Measurements from ENCODE around the gene SSBP3. TPM values are rescaled to one million over a fixed set of nuclear protein-coding genes. Genes with fewer than 3 reads are reported as not detected.

Gene SSBP3
- total and polyA plus RNA-seq, 2 experiments from 2014 or later: 6.2 to 19.9 TPM

DNA sequence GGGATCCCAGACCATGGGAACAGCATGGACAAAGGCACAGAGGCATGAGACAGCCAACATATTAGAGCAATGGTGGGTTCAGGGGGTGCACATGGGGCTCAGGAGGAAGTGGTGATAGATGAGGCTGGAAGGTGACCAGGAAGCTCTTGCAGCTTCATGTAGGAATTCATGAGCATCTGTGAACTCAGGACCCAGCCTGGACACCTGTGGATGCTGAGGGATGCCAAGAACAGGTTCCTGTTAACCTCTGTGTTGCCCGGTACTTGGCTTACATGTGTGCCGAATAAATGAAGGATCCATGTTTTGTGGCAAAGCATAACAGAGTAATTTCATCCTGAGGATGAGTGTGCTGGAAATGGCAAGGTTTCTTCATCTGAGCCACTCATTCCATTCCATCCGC lies 9.3 kb upstream of the SSBP3 start:
- Histone ChIP-seq H3F3A (ENCODE audit: insufficient read depth) (no peaks in the 10 kb centered on the region), H3K4me1 (ENCODE audit: insufficient read depth) (peaks cover 10% of the 10 kb centered on the region), H3K4me2 (ENCODE audit: unreplicated experiment) (no peak overlapping the region), H4K20me1 (ENCODE audit: insufficient read depth) (no peaks in the 10 kb centered on the region), H3K27me3 (replicated peaks; ENCODE audit: insufficient read depth) (no peaks in the 10 kb centered on the region), H3K27ac (no peak overlapping the region), H3K9ac (no peak overlapping the region), H2AFZ (no peak overlapping the region), H3K36me3 (ENCODE audit: low read depth) (no peaks in the 10 kb centered on the region), H3K79me2 (ENCODE audit: insufficient read depth) (no peaks in the 10 kb centered on the region), H3K9me2 (ENCODE audit: insufficient read depth) (no peaks in the 10 kb centered on the region), H3K9me3 (ENCODE audit: low read depth) (no peaks in the 10 kb centered on the region), H3K4me3 (no peak overlapping the region)
- TF ChIP-seq EZH2 (IDR thresholded peaks at IDR 0.05; ENCODE audit: insufficient read depth, poor library complexity, severe bottlenecking) (no peak), EZH2phosphoT487 (IDR thresholded peaks at IDR 0.05; ENCODE audit: insufficient read depth, low read depth) (no peak)
- in situ Hi-C loops (cut with MboI): no loop called here
- WGBS, 2 experiments (ENCODE audit: low coverage in 1 of 2, low lambda C conversion rate in 2 of 2, missing lambda C conversion rate in 2 of 2): 84 to 92% methylated on average over 3 of the region's 3 CpGs
- no peak for DNase-seq

DNA sequence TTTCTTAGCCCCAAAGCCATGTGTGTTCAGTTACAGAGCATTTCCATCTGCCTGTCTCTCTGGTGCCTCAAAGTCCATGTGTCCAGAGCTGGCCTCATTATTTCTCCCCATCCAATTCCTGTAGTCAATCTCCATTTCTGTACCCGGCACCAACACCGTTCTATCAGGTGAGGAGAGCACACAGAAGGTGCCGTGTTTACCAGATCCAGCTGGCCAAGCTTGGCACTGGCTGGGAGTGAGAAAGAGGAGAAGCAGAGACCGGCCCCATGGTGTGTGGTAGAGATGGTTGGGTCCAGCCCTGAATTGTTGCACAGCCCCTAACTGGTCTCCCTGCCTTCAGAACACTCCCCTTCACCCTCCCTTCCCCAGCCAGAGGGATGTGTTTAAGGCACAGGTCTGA lies 7.5 kb upstream of the SSBP3 start:
- TF ChIP-seq EZH2 (IDR thresholded peaks at IDR 0.05; ENCODE audit: insufficient read depth, poor library complexity, severe bottlenecking) (no peak), EZH2phosphoT487 (IDR thresholded peaks at IDR 0.05; ENCODE audit: insufficient read depth, low read depth) (no peak)
- Histone ChIP-seq H3K4me1 (ENCODE audit: insufficient read depth) (peaks cover 12% of the 10 kb centered on the region), H3K79me2 (ENCODE audit: insufficient read depth) (no peaks in the 10 kb centered on the region), H3K27ac (no peak overlapping the region), H3F3A (ENCODE audit: insufficient read depth) (peaks cover 6% of the 10 kb centered on the region), H4K20me1 (ENCODE audit: insufficient read depth) (no peaks in the 10 kb centered on the region), H3K36me3 (ENCODE audit: low read depth) (no peaks in the 10 kb centered on the region), H3K4me2 (ENCODE audit: unreplicated experiment) (no peak overlapping the region), H2AFZ (peak overlapping the region; percentile 83), H3K9me2 (ENCODE audit: insufficient read depth) (no peaks in the 10 kb centered on the region), H3K4me3 (no peak overlapping the region), H3K9me3 (ENCODE audit: low read depth) (no peaks in the 10 kb centered on the region), H3K27me3 (replicated peaks; ENCODE audit: insufficient read depth) (no peaks in the 10 kb centered on the region), H3K9ac (no peak overlapping the region)
- 73 to 76% methylated on average over 4 of the region's 4 CpGs for WGBS, 2 experiments (ENCODE audit: low coverage in 1 of 2, low lambda C conversion rate in 2 of 2, missing lambda C conversion rate in 2 of 2)
- in situ Hi-C loops (cut with MboI): loop anchor here (5.0 kb wide), 1 partner anchor 74 kb away; no protein-coding TSS in a partner anchor
- DNase-seq: no peak

DNA sequence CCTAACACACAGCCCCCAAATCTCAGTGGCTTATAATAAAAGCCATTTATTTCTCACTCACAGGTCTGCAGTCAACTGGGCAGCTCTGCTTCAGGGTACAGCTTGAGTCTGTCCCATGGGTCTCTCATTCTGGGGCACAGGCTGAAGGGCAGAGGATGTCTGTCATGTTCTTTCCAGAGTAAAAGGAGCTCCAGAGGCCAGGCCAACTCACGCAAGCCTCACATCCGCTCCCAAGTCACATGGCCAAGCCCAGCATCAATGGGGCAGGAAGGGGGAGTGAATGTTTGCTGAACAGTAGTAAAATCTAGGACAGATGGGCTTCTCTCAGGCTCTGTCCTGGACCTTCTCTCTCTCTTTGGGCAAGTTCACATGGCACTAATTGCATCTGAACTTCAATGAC lies 7.1 kb upstream of the SSBP3 start:
- DNase-seq: peak; percentile 80
- no peaks in the 10 kb centered on the region for H3K79me2 ChIP-seq (ENCODE audit: insufficient read depth)
- no peak overlapping the region for H3K4me2 ChIP-seq (ENCODE audit: unreplicated experiment)
- H4K20me1 ChIP-seq (ENCODE audit: insufficient read depth): no peaks in the 10 kb centered on the region
- H2AFZ ChIP-seq: peak overlapping the region; percentile 83
- H3K9me3 ChIP-seq (ENCODE audit: low read depth): no peaks in the 10 kb centered on the region
- peaks cover 17% of the 10 kb centered on the region for H3K4me1 ChIP-seq (ENCODE audit: insufficient read depth)
- TF ChIP-seq EZH2phosphoT487 (IDR thresholded peaks at IDR 0.05; ENCODE audit: insufficient read depth, low read depth) (no peak), EZH2 (IDR thresholded peaks at IDR 0.05; ENCODE audit: insufficient read depth, poor library complexity, severe bottlenecking) (no peak)
- in situ Hi-C loops (cut with MboI): loop anchor here (5.0 kb wide), 1 partner anchor 74 kb away; no protein-coding TSS in a partner anchor
- WGBS, 2 experiments (ENCODE audit: low coverage in 1 of 2, low lambda C conversion rate in 2 of 2, missing lambda C conversion rate in 2 of 2): 11 to 60% methylated on average over 1 to 2 of the region's 2 CpGs
- H3K36me3 ChIP-seq (ENCODE audit: low read depth): no peaks in the 10 kb centered on the region
- H3K9ac ChIP-seq: no peak overlapping the region; the same call in 1 of the 2 replicates
- no peak overlapping the region for H3K4me3 ChIP-seq
- H3K27me3 ChIP-seq (replicated peaks; ENCODE audit: insufficient read depth): no peaks in the 10 kb centered on the region
- peaks cover 11% of the 10 kb centered on the region for H3F3A ChIP-seq (ENCODE audit: insufficient read depth)
- no peak overlapping the region for H3K27ac ChIP-seq
- no peaks in the 10 kb centered on the region for H3K9me2 ChIP-seq (ENCODE audit: insufficient read depth)

DNA sequence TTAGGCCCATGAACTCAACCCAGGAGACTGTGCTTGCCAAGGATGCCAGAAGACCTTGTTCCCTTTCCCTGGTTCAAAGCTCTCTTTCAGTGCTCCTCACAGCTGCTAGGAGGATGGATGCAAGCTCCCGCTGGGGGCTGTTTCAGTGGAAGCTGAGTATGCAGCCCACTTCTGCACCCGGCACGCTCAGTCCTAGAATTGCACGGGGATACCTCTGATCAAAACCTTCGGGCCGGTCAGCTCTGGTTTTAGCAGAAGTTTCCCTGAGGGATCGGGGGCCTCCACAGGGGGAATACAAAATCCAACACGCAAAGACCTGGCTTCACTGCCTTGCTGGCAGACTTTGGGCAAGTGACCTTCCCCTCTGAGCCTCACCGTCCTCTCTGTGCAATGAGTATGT lies 4.2 kb upstream of the SSBP3 start:
- H3K79me2 ChIP-seq (ENCODE audit: insufficient read depth): peaks cover 2% of the 10 kb centered on the region
- H3K4me1 ChIP-seq (ENCODE audit: insufficient read depth): peaks cover 24% of the 10 kb centered on the region
- no peaks in the 10 kb centered on the region for H3K9me3 ChIP-seq (ENCODE audit: low read depth)
- H3K27ac ChIP-seq: no peak overlapping the region
- H3K36me3 ChIP-seq (ENCODE audit: low read depth): no peaks in the 10 kb centered on the region
- H4K20me1 ChIP-seq (ENCODE audit: insufficient read depth): no peaks in the 10 kb centered on the region
- no peaks in the 10 kb centered on the region for H3K27me3 ChIP-seq (replicated peaks; ENCODE audit: insufficient read depth)
- no peak for DNase-seq
- H2AFZ ChIP-seq: no peak overlapping the region
- H3K9me2 ChIP-seq (ENCODE audit: insufficient read depth): no peaks in the 10 kb centered on the region
- H3K9ac ChIP-seq: no peak overlapping the region
- no peak overlapping the region for H3K4me2 ChIP-seq (ENCODE audit: unreplicated experiment)
- peaks cover 17% of the 10 kb centered on the region for H3F3A ChIP-seq (ENCODE audit: insufficient read depth)
- H3K4me3 ChIP-seq: no peak overlapping the region
- in situ Hi-C loops (cut with MboI): loop anchor here (5.0 kb wide), 1 partner anchor 77 kb away; no protein-coding TSS in a partner anchor
- no peak for TF ChIP-seq EZH2 (IDR thresholded peaks at IDR 0.05; ENCODE audit: insufficient read depth, poor library complexity, severe bottlenecking)
- TF ChIP-seq EZH2phosphoT487 (IDR thresholded peaks at IDR 0.05; ENCODE audit: insufficient read depth, low read depth): no peak
- 94 to 96% methylated on average over 9 of the region's 9 CpGs for WGBS, 2 experiments (ENCODE audit: low coverage in 1 of 2, low lambda C conversion rate in 2 of 2, missing lambda C conversion rate in 2 of 2)
